Endodermal cell (in vitro differentiated cells): ENCODE measurements around the gene MTA3. TPM values are rescaled to one million over a fixed set of nuclear protein-coding genes. Genes with fewer than 3 reads are reported as not detected.

Source experiments
- DNase-seq: peaks from one replicate; pipeline ENCODE4 v3.0.0-alpha.2; 2017
- H3K27ac ChIP-seq: 2 replicates; pipeline ENCODE4 v1.5.1; 2013; ENCODE audit warnings: mild to moderate bottlenecking, low read depth, low read length, moderate library complexity
- H3K27me3 ChIP-seq: 2 replicates; pipeline ENCODE4 v1.6.1; 2013; ENCODE audit warnings: mild to moderate bottlenecking, low read length, moderate library complexity; ENCODE audit not compliant: insufficient read depth, control insufficient read depth, poor library complexity, severe bottlenecking
- H3K36me3 ChIP-seq: 2 replicates; pipeline ENCODE4 v1.7.0; 2013; ENCODE audit warnings: mild to moderate bottlenecking, low read length, moderate library complexity; ENCODE audit not compliant: control insufficient read depth, insufficient read depth
- H3K4me1 ChIP-seq: one replicate; pipeline ENCODE4 v1.7.0; 2013; ENCODE audit warnings: low read length; ENCODE audit not compliant: control insufficient read depth, insufficient read depth
- H3K4me3 ChIP-seq: 2 replicates; pipeline ENCODE4 v1.5.1; 2013; ENCODE audit warnings: mild to moderate bottlenecking, low read length, moderate library complexity
- H3K9ac ChIP-seq: 2 replicates; pipeline ENCODE4 v1.6.1; 2013; ENCODE audit warnings: mild to moderate bottlenecking, low read length, moderate library complexity; ENCODE audit not compliant: poor library complexity, severe bottlenecking; ENCODE audit errors: extremely low read depth
- H3K9me3 ChIP-seq: 2 replicates; pipeline ENCODE4 v1.6.1; 2013; ENCODE audit warnings: mild to moderate bottlenecking, low read length, moderate library complexity; ENCODE audit not compliant: control insufficient read depth
- H3K27ac Mint-ChIP-seq: 2 replicates; pipeline ENCODE4 v1.8.0; 2020; ENCODE audit warnings: mixed read lengths
- H3K27me3 Mint-ChIP-seq: 2 replicates; pipeline ENCODE4 v1.8.0; 2021; ENCODE audit warnings: mild to moderate bottlenecking, mixed read lengths; ENCODE audit not compliant: insufficient read depth
- H3K36me3 Mint-ChIP-seq: 2 replicates; pipeline ENCODE4 v1.8.0; 2020; ENCODE audit warnings: low read depth, mixed read lengths
- H3K4me1 Mint-ChIP-seq: 2 replicates; pipeline ENCODE4 v1.8.0; 2020; ENCODE audit warnings: mixed read lengths
- H3K4me3 Mint-ChIP-seq: 2 replicates; pipeline ENCODE4 v1.8.0; 2020; ENCODE audit warnings: mild to moderate bottlenecking, moderate library complexity, mixed read lengths
- H3K9me3 Mint-ChIP-seq: 2 replicates; pipeline ENCODE4 v1.8.0; 2020; ENCODE audit warnings: mild to moderate bottlenecking, mixed read lengths
- whole genome bisulfite sequencing, 2 experiments: methylation state at CpG; one replicate each; pipeline versions ENCODE4 v1.1.5 to v1.1.7; 2013; ENCODE audit warnings: missing lambda C conversion rate in 2 of 2, mixed read lengths in 1 of 2; ENCODE audit not compliant: insufficient coverage in 1 of 2, insufficient read length in 1 of 2; 5-methylcytosine and 5-hydroxymethylcytosine counted together
- total RNA-seq, 2 donors: library from RNA; stranded (reverse); fragmentation: NEBNext Ultra II Directional in 1 of 2; extraction: Animal tissue kit (Norgen Biotek cat#: 25700) in 1 of 2; gene quantifications; 2 replicates in 1 of 2; 3 replicates in 1 of 2; pipeline ENCODE4 v1.2.1, GENCODE V29; 2021
- TF ChIP-seq, protein P1 (sequence below): fragments of 200-600 bp; sonication (generic); conservative IDR thresholded peaks from 2 replicates; pipeline ENCODE4 v1.5.0; 2021; ENCODE audit warnings: antibody characterized with exemption, mild to moderate bottlenecking

Gene MTA3
- total RNA-seq, 2 donors from 2014 or later, result 138 to 154 TPM

DNA sequence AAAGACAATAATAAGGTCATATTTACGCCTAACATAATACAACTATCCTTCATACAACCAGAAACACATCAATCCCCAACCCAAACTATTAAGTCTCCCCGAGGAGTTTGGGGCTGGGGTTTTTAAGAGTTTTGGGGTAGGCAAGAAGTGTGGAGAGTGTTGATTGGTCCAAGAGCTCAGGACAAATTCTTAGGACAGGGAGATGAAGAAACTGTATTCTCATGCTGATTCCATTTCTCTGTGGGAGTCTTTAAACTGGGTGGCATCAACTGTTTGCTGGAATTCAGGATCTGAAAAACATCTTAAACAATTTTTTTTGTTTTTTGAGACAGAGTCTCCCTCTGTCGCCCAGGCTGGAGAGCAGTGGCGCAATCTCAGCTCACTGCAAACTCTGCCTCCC lies 25.6 kb upstream of the MTA3 start:
- TF ChIP-seq, protein P1, sequence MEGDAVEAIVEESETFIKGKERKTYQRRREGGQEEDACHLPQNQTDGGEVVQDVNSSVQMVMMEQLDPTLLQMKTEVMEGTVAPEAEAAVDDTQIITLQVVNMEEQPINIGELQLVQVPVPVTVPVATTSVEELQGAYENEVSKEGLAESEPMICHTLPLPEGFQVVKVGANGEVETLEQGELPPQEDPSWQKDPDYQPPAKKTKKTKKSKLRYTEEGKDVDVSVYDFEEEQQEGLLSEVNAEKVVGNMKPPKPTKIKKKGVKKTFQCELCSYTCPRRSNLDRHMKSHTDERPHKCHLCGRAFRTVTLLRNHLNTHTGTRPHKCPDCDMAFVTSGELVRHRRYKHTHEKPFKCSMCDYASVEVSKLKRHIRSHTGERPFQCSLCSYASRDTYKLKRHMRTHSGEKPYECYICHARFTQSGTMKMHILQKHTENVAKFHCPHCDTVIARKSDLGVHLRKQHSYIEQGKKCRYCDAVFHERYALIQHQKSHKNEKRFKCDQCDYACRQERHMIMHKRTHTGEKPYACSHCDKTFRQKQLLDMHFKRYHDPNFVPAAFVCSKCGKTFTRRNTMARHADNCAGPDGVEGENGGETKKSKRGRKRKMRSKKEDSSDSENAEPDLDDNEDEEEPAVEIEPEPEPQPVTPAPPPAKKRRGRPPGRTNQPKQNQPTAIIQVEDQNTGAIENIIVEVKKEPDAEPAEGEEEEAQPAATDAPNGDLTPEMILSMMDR, result no peak
- H3K36me3 Mint-ChIP-seq, result no peaks in the 10 kb centered on the region
- peak overlapping the region; percentile 36 for H3K27ac Mint-ChIP-seq
- no peaks in the 10 kb centered on the region for H3K9me3 ChIP-seq
- no peak overlapping the region for H3K9ac ChIP-seq
- H3K9me3 Mint-ChIP-seq, result no peaks in the 10 kb centered on the region
- H3K27me3 Mint-ChIP-seq, result no peaks in the 10 kb centered on the region
- no peak for DNase-seq
- WGBS, 2 experiments, result 90 to 100% methylated on average over 2 to 4 of the region's 4 CpGs
- H3K27ac ChIP-seq, result no peak overlapping the region
- no peaks in the 10 kb centered on the region for H3K27me3 ChIP-seq
- H3K4me1 ChIP-seq, result peaks cover 11% of the 10 kb centered on the region
- H3K4me3 Mint-ChIP-seq, result no peak overlapping the region
- no peak overlapping the region for H3K4me3 ChIP-seq
- no peaks in the 10 kb centered on the region for H3K36me3 ChIP-seq
- H3K4me1 Mint-ChIP-seq, result peaks cover 21% of the 10 kb centered on the region

DNA sequence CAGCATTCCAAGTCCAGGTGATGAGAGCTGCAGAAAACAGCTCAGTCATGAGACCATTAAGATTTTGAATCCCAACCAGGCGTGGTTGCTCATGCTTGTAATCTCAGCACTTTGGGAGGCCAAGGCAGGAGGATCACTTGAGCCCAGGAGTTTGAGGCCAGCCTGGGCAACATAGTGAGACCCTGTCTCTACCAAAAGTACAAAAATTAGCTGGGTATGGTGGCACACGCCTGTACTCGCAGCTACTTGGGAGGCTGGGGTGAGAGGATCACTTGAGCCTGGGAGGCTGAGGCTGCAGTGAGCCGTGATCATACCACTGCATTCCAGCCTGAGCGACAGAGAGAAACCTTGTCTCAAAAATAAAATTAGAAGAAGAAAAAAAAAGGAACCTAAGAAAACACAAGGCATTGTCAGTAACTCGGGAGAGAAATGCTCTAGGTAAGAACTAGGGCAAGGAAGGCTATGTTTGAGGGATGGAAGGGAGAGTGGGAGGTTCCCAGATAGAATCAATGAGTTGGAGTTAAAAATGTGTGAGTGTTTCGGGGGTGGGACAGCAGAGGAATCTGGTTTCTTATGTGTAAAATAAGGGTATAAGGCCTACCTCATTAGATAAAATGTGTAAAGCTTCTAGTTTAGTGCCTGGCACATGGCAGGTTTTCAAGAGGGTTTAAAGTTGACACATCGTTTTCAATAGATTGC lies 23.3 kb upstream of the MTA3 start:
- Mint-ChIP-seq H3K36me3 (no peaks in the 10 kb centered on the region), H3K4me3 (no peak overlapping the region), H3K27me3 (no peaks in the 10 kb centered on the region), H3K4me1 (peaks cover 21% of the 10 kb centered on the region), H3K9me3 (no peaks in the 10 kb centered on the region), H3K27ac (peak overlapping the region; percentile 90)
- Histone ChIP-seq H3K27me3 (no peaks in the 10 kb centered on the region), H3K36me3 (no peaks in the 10 kb centered on the region), H3K9me3 (no peaks in the 10 kb centered on the region), H3K4me3 (peak overlapping the region; percentile 41), H3K9ac (no peak overlapping the region), H3K4me1 (peaks cover 11% of the 10 kb centered on the region), H3K27ac (peak overlapping the region; percentile 36)
- WGBS, 2 experiments, result 79 to 83% methylated on average over 8 of the region's 8 CpGs
- TF ChIP-seq, protein P1, result no peak
- no peak for DNase-seq

DNA sequence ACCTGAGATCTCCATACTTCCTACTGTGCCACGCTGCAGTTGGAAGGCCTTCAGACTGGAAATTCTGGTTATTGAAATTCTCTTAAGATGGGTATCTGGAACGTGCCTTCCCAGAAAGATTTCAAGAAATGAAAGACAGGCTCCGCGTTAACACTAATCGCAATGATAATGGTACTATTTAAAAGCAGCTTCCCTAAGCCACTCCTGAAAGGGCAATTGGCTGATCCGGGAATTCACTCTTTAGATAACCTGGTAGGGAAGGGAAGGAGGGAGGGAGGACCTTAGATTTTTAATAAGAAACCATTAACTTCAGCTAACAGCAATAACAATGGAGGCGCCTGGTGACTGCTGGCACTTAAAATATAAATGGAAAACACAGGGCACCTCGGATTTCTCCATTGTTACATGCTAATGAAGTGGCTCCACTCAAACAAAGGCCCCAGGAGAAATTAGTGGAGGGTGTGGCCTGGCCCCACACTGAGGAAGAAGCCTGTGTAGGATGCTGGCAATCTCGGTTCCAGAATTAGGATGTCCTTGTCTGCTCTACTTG lies 22.5 kb upstream of the MTA3 start:
- H3K36me3 ChIP-seq, result no peaks in the 10 kb centered on the region
- 0 to 13% methylated on average over 3 to 9 of the region's 9 CpGs for WGBS, 2 experiments
- no peaks in the 10 kb centered on the region for H3K27me3 Mint-ChIP-seq
- peak overlapping the region; percentile 19 for H3K4me3 Mint-ChIP-seq
- peak overlapping the region; percentile 90 for H3K27ac Mint-ChIP-seq
- peak overlapping the region; percentile 36 for H3K27ac ChIP-seq
- no peaks in the 10 kb centered on the region for H3K27me3 ChIP-seq
- TF ChIP-seq, protein P1, result no peak
- no peaks in the 10 kb centered on the region for H3K36me3 Mint-ChIP-seq
- peaks cover 21% of the 10 kb centered on the region for H3K4me1 Mint-ChIP-seq
- H3K9me3 ChIP-seq, result no peaks in the 10 kb centered on the region
- peak; percentile 74 for DNase-seq
- H3K9me3 Mint-ChIP-seq, result no peaks in the 10 kb centered on the region
- no peak overlapping the region for H3K9ac ChIP-seq
- H3K4me3 ChIP-seq, result peak overlapping the region; percentile 41
- peaks cover 11% of the 10 kb centered on the region for H3K4me1 ChIP-seq
